Mucosa of gallbladder (tissue), 1 donor: ENCODE data around the gene NFE2L3. TPM values are rescaled to one million over a fixed set of nuclear protein-coding genes. Genes with fewer than 3 reads are reported as not detected.

Source experiments
- DNase-seq: peaks from one replicate; pipeline ENCODE4 v3.0.0-alpha.2; 2020; ENCODE audit warnings: low spot score
- total RNA-seq: library from RNA; stranded (reverse); gene quantifications from one replicate; pipeline ENCODE4 v1.2.1, GENCODE V29; 2021
- donor health status: DM: no; HTN: no; CAD: no.

NFE2L3 gene
- total RNA-seq, 1 donor from 2014 or later = 8.7 TPM

DNA sequence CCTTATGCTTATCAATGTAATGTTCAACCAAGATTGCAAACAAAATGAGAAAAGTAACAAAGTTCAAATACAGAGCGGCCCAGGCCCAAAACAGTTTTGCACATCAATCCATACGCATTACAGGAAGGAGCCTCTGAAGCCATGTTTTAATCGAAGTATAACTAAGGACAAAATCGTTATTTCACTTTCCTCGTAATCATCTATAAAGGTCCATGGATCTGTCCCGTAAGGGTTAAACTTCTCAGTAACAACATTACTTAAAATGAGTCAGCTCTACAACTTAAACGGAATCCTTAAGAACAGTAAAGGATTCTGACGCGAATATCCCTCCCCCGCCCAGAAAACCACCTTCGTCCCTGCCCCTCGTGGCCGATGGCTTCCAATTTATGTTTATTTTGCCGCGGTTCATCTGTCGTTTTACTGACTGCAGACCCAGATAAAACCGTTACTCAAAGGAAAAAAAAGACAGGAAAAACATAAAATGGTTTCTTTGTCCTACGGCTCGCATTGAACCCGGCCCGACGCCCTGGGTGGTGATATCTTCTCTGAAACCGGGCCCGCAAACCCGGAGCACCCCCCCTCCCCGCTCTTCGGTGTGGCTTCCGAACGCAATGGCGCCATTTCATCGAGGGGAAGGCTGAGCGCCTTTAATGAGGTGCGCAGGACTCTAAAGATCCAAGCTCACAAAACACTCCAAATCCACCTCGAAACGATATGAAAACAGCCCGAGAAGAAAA lies 47.5 kb downstream of the NFE2L3 start:
- DNase-seq = peak; percentile 65

GRCh38 chr7:26200038-26200443 lies 48.0 kb downstream of the NFE2L3 start:
- peak; percentile 74 for DNase-seq

- peak; percentile 98 for DNase-seq
These were observed 48.6 kb downstream of the NFE2L3 start, which contains the start of gene HNRNPA2B1 for GRCh38 chr7:26200444-26201246. Gene HNRNPA2B1, minus strand, starts transcription at chr7:26200746. Its CDS starts 169 bp downstream, at chr7:26200577.

DNA sequence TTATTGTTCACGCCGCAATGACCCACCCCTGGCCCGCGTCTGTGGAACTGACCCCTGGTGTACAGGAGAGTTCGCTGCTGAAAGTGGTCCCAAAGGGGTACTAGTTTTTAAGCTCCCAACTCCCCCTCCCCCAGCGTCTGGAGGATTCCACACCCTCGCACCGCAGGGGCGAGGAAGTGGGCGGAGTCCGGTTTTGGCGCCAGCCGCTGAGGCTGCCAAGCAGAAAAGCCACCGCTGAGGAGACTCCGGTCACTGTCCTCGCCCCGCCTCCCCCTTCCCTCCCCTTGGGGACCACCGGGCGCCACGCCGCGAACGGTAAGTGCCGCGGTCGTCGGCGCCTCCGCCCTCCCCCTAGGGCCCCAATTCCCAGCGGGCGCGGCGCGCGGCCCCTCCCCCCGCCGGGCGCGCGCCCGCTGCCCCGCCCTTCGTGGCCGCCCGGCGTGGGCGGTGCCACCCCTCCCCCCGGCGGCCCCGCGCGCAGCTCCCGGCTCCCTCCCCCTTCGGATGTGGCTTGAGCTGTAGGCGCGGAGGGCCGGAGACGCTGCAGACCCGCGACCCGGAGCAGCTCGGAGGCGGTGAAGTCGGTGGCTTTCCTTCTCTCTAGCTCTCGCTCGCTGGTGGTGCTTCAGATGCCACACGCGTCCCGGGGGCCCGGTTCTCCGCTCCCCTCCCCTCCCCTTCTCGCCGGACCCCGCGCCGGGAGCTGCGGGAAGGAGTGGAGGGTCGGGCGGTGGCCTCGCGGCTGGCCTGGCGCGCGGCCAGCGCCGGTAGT lies 49.4 kb downstream of the NFE2L3 start, which contains the start of gene CBX3:
CBX3 (plus strand) TSS at position 499 of the 772 bp plus-strand sequence. CDS start 1,254 bp downstream, outside the sequence.
- peak; percentile 89 for DNase-seq

DNA sequence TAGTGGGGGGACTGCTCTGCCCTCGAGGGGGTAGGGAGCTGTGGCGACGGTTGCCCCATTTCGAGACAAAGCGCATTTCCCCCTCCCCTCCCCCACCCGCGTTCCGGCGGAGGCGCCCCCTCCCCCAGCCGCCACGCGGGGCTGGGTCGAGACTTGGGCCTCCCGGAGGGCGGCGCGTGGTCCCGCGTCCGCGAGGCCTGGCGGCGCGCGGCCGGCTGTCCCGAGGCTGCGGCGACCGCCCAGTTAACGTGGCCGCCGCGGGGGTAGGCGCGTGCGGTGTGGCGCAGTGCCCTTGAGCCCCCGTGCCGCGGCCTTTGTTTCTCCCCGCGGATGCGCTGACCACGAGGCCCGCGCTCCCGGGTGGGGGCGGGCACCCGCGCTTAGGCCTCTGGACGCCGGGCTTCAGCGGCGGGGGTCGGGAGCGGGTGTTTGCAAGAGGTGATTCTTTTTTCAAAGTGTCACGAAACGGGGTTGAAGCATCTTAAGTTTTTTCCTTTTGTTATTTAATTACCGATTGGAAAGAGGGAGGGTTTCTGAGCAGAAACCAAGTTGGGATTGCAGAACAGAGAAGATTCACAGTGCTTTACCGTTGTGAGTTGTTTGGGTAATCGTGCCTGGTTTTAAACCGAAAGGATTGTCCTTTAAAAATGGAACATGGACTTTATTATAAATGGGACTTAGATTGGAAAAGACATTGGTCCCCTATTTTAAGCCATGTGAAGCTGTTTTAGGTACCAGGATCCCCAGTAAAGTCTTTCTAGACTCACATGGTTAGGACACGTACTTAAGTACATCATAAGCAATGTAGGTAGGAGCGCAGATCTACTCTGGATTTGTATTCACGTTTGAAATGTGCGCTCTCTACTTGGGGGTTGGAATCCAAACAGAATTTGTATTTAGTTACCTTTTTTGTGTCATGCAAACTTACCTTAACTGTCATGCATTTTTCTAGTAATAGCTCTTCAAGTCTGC lies 50.3 kb downstream of the NFE2L3 start:
- DNase-seq = peak; percentile 41

GRCh38 chr7:26203016-26203415 lies 51.0 kb downstream of the NFE2L3 start:
- DNase-seq = no peak

DNA sequence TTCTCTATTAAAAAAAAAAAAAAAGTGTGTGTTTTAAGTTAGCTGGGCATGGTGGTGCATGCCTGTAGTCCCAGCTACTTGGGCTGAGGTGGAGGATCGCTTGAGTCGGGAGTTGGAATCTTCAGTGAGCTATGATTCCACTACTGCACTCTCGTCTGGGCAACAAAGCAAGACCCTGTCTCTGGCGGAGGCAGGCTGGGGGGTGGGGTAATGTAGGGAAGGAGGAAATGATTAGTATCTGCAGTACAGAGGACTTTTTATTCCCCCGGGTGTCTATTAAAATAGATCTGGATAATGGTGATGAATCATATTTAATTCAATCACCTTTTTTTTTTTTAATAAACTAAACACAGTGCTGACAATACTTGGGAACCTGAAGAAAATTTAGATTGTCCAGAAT lies 56.0 kb downstream of the NFE2L3 start:
- DNase-seq = no peak

DNA sequence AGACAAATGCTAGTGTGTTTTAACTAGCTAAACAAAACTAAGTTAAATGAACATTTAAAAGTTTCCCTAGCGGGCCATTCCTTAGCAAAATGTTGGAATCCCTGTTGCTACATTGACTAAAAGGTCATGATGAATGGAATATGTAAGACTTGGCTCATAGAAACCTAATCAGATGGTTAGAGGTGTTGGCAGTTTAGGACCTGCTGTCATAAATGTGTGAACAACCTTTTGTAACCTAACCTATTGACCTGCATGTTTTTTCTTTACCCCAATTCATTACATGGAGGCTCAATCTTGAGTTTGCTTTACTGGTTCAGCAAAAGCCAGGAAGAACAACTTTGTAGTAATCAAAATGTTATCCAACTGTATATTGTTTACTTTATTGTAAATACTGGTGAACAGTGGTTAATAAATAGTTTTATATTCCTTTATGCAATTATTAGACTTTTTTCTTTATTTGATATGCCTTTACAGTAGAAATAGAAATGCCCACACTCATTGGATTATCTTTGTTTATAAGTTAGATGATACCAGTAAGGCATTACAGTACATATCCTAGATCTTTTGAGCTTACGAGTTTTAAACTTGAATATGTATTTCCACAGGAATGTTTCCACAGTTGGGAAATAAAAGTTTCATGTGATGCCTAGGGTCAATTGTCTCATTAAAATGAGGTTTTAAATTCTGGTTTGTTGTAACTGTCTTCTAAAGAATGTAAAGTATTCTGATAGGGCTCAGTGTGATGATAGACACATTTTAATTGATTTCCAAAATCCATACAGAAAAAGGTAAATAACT lies 61.1 kb downstream of the NFE2L3 start:
- no peak for DNase-seq

GRCh38 chr7:26213807-26214515 lies 62.0 kb downstream of the NFE2L3 start:
- DNase-seq = no peak

GRCh38 chr7:26216049-26216448 lies 64.1 kb downstream of the NFE2L3 start:
- no peak for DNase-seq

- no peak for DNase-seq
These were observed 72.4 kb downstream of the NFE2L3 start for GRCh38 chr7:26224359-26224758.

DNA sequence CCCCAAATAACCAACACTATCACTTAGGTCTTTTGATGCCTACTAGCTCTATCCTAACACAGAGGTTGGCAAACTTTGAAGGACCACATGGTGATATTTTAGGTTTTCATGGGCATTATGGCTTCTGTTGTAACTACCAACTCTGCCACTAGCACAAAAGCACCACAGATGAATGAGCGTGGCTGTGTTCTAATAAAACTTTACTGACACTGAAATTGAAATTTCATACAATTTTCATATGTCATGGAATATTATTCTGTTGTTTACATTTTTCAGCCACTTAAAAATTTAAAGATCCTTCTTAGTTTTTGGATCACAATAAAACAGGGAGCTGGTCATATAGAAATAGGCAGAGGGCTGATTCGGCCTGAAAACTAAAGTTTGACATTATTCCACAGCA lies 76.0 kb downstream of the NFE2L3 start:
- no peak for DNase-seq

DNA sequence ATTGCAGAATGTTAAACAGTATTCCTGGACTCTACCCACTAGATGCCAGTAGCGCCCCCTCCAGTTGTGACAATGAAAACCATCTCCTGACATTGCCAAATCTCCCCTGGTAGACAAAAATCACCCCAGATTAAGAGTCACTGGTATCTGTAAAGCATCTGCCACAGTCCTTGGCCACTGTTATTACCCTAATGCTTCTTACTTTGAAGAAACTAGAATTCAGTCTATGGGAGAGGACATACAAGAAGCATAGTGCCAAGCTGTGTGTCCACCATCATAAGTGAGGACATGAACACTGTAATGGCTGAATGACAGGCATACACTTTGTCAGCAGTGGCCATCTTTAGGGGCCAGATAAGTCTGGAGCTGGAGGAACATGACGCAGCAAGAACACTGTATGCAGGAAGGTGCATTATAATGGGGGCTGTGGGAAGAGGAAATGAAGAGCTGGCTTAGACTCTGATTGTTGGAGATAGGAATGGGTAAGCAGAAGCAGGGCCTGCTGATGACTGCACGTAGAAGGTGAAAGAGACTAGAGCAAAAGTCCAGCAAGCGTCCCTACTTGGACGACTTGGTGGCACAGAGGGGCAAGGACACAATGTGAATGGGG lies 82.0 kb downstream of the NFE2L3 start:
- DNase-seq = no peak

Other genes starting within 250 kb of the NFE2L3 start
- 344 TPM for gene HNRNPA2B1, start 48.5 kb downstream of the NFE2L3 start, total RNA-seq
- 71.9 TPM for gene CBX3, start 49.5 kb downstream of the NFE2L3 start, total RNA-seq
- gene SNX10, start 139.7 kb downstream of the NFE2L3 start, total RNA-seq = 5.4 TPM